GM20000 (cell line): ENCODE measurements around the gene IL17F.
"Not testable (repeated sequence)": the region's sequence is repeated elsewhere in the genome, so short reads cannot be mapped to it uniquely, and the experiment has no call there.

Source experiments
- DNase-seq: peaks from one replicate; pipeline ENCODE4 v3.0.0; 2012; ENCODE audit warnings: low spot score
- TF ChIP-seq, protein P1 (sequence below): IDR thresholded peaks from 2 replicates; pipeline ENCODE4 v1.5.1; 2012; ENCODE audit warnings: mild to moderate bottlenecking, control low read depth; ENCODE audit errors: extremely low read depth, missing control alignments

The IL17F gene

DNA sequence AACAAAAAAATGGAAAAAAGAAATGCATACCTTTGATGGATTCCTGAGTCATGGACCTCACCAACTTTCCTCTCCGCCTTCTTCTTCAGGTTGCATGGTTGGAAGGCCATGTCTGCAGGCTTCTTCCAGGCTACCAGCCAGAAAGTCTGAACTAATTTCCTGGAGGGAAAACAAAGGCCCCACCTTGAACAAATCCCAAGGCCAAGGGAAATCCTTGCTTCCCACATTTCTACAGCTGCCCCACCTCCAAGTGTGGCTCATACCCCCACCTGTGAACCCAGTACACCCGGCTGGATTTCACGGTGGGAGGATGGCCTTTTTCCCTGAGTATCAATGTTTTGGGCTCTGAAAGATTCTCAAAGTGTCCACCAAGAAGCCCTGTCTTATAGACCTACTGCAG lies 35.7 kb downstream of the IL17F start:
- DNase-seq = no peak
- TF ChIP-seq, protein P1, sequence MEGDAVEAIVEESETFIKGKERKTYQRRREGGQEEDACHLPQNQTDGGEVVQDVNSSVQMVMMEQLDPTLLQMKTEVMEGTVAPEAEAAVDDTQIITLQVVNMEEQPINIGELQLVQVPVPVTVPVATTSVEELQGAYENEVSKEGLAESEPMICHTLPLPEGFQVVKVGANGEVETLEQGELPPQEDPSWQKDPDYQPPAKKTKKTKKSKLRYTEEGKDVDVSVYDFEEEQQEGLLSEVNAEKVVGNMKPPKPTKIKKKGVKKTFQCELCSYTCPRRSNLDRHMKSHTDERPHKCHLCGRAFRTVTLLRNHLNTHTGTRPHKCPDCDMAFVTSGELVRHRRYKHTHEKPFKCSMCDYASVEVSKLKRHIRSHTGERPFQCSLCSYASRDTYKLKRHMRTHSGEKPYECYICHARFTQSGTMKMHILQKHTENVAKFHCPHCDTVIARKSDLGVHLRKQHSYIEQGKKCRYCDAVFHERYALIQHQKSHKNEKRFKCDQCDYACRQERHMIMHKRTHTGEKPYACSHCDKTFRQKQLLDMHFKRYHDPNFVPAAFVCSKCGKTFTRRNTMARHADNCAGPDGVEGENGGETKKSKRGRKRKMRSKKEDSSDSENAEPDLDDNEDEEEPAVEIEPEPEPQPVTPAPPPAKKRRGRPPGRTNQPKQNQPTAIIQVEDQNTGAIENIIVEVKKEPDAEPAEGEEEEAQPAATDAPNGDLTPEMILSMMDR = no peak

DNA sequence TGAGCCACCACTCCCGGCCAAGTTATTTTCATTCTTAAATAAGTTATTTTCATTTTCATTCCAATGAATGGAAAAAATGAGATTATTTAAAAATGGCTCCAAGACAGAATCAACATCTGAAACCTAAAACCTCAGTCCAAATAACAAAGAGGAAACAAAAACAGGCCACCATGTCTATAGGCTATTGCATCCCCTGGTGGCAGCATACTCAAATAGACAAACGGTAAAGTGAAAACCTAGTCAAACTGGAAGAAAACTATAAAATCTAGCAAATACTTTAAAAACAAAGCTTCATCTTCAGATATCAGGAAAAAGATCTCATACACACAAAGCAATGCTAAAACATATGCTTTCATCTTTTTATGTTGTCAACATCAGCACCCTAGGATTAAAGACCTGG lies 37.2 kb downstream of the IL17F start:
- TF ChIP-seq, protein P1 = no peak
- no peak for DNase-seq

DNA sequence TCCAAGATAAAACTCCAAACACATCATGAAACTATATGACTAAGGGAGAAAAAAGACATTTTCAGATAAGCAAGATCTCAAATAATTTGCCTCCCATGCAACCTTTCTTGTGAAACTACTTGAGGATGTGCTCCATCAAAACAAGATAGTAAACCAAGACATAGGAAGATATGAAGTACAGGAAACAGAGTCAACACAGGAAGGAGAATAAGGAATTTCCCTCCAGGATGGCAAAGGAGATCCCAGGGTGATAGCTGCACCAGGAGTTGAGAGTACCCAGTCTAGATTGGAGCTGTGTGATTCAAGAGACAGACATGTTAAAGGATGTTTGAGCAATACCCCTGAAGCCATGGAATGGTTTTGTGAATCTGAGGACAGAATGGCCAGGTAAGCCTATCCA lies 42.8 kb downstream of the IL17F start:
- TF ChIP-seq, protein P1 = no peak
- DNase-seq = no peak

DNA sequence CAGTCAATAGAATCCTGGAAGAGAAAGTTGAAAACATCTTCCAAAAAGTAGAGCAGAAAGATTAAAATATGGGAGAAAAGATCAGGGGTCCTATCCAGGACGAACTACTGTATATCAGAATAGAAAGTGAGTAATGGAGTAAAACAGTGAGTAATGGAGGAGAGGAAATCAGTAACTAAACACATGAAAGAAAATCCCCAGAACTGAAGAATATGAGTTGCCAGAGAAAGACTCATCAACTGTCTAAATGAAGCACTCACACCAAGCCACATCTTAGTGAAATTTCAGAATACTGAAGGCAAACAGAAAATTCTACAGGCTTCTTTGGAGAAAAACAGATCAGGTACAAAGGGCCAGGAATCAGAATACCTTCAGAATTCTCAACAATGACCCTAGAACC lies 43.3 kb downstream of the IL17F start:
- TF ChIP-seq, protein P1 = no peak
- no peak for DNase-seq

DNA sequence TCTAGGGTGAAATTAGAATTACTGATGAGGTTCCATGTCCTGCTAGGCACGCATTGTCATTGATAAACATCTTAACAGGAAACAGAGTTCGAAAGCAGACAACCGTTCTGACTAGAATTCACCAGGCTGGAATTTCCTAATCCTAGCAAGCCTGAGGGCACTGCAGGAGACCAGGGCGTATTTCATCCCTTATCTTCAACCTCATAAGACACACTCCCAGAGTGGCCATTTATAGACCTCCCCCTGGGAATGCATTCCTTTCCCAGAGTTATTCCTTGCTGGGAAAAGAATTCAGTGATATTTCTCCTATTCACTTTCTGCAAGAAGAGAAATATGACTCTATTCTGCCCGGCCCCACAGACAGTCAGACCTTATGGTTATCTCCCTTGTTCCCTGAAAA lies 44.2 kb downstream of the IL17F start:
- DNase-seq = not testable (repeated sequence)

DNA sequence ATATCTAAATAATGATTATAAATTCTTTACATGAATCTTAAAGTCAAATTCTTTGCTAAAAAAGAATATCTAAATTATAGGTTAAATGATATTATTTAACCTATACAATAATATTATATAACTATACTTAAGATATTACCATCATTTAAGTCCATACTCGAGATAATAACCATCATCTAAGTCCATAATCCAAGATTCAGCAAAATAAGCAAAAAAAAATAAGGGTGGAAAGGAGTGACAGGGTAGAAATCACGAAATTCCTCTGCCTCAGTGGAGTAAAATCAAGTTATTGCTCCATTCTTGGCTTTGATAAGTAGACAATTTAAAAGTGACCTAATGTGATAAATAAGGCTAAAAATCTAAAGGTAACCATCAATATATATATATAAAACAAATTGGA lies 48.4 kb downstream of the IL17F start:
- TF ChIP-seq, protein P1 = no peak
- no peak for DNase-seq

DNA sequence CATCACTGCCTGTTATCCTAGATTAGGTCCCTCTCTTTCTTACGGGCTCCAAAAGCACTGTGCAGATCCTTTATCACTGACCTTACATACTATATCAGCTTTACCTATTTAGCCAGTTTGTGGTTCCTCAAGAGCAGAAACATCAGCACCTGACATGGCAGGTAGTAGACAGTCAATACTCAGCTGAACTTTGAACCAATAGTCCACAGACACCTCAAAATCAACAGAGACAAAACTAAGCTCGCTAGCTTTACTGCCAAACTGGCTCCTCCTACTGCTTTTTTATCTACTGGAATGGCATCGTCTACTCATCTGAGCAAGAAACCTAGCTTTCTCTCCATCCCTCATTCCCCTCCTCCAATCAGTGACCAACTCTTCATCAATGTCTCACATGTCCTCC lies 52.5 kb downstream of the IL17F start:
- DNase-seq = no peak
- TF ChIP-seq, protein P1 = no peak

DNA sequence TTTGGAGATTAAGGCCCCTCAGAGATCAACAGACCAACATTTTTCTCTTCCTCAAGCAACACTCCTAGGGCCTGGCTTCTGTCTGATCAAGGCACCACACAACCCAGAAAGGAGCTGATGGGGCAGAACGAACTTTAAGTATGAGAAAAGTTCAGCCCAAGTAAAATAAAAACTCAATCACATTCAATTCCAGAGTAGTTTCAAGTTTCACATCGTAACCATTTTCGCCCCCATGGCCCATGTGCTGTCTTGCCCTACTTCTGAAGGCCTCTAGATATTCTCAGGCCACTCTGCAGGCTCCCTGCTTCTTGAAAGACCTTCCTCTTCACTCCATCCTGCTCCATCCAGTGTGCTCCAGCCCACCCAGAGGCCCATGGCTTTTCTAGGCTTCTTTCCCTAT lies 53.9 kb downstream of the IL17F start:
- TF ChIP-seq, protein P1 = no peak

More for the DNA sequence above, 53.9 kb downstream of the IL17F start:
- no peak for DNase-seq
